B cell (primary cell): ENCODE results near the gene JADE2.

Source experiments
- CTCF ChIP-seq: fragments of 200-600 bp; IDR thresholded peaks from one replicate; pipeline ENCODE4 v1.8.0; 2022; ENCODE audit warnings: antibody characterized with exemption, mild to moderate bottlenecking
- EZH2 ChIP-seq: IDR thresholded peaks from 2 replicates; pipeline ENCODE4 v1.6.1; 2012; ENCODE audit warnings: borderline replicate concordance, low read depth, mild to moderate bottlenecking, moderate library complexity, low read length; ENCODE audit not compliant: insufficient read depth, poor library complexity, severe bottlenecking

GRCh38 chr5:134524272-134524825 is 1.1 kb upstream of the JADE2 start:
- peak; percentile 8 for TF ChIP-seq CTCF
- TF ChIP-seq EZH2: no peak
